HG03565 (cell line): Measurements from ENCODE around the gene ZDHHC14.
A peak's percentile ranks its signal among the peaks of the same experiment; 100 is the strongest.
"Not testable (repeated sequence)": the region's sequence is repeated elsewhere in the genome, so short reads cannot be mapped to it uniquely, and the experiment has no call there.

ENCODE experiments used
- ATAC-seq: cut with Tn5 transposase; IDR thresholded peaks from one replicate; pipeline ENCODE4 v1.9.1; 2021; ENCODE audit warnings: mild to moderate bottlenecking, moderate library complexity; ENCODE audit not compliant: unreplicated experiment

Gene ZDHHC14

GRCh38 chr6:157586476-157587126 is 205.6 kb downstream of the ZDHHC14 start:
- no peak for ATAC-seq

DNA sequence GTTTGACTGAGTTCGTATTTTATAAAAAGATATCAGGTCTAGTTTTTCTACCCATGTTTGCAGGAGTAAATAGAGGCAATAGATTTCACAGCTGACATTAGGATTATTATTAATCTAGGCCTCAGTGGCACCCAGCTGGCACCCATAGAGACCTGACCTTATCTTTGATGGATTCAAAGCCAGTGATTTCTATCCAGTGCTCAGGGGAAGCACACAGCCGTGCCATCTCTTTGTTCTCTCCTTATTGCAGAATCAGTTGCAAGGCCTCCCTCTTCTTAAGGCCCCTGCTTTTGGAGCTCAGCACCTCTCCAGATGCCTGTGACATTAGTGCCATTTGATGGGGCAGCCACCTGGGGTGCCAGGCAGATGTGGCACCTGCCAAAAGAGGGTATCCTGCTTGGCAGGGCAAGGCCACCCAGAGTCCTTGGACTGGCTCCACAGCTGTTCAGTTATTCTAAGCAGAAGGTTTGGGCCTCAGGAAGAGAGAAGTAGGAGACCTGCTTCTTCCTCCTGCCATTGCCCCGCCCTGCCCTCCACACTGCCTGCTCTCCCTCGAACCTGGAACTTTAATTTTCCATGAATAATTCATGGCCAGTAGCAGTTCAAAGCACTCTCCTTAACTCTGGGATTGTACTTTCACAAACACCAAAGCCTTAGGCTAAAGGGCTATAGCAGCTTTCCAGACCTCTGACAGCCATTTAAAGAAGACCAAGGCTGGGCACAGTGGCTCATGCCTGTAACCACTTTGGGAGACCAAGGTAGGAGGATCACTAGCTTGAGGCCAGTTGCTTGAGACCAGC is 206.3 kb downstream of the ZDHHC14 start:
- ATAC-seq: no peak

- ATAC-seq: not testable (repeated sequence)
These were observed 209.7 kb downstream of the ZDHHC14 start for GRCh38 chr6:157590654-157591053.

DNA sequence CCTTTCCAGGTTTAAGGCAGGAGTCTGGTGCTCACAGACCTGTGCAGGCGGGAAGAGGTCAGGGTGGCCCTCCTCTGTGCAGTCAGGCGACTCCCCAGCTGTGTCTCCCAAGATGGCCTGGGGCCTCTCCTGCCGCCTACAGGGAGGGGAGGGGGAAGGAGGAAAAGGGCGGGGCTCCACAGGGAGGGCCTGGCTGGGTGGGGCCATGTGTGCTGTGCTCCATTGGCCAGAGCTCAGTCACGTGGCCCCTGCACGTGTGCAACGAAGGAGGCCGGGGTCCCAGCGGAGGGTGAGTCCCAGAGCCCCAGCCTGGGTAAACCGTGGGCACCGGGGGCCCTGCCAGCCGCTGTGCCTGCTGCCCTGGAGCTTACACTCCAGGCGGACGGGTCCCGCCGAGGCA is 211.6 kb downstream of the ZDHHC14 start:
- ATAC-seq: no peak

DNA sequence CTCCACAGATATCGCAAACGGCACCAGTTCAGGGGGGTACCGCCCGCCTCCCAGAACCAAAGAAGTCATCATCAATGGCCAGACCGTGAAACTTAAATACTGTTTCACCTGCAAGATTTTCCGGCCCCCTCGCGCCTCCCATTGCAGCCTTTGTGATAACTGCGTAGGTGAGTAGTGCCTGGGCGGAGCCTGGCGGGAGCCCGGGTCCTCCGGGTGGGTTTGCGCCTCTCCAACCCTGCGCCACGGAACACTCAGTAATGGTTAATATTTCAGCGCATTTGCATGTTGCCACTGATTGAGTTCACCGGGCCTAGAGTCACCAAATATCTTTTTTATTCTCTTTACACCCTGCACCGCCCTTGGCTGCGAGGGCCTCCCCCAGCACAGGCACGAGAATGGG is 212.0 kb downstream of the ZDHHC14 start:
- ATAC-seq: no peak

DNA sequence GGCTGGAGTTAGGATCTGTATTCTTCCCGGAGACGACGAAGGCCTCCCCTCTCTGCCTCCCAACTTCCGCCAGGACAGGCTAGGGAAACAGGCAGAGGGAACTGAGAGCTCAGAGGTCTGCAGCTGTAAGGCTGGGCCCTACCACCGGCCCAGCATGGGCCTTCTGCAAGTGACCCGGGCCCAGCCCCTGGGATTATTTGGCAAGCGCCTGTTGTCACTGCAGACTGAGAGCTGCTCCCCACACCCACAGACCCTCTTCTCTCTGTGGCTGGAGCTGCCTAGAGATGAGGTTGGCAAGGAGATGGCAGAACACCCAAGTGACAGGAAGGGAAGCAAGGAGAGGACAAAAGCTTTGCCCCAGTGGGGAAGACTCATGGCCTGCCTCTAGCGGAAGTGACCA is 212.6 kb downstream of the ZDHHC14 start:
- no peak for ATAC-seq

GRCh38 chr6:157594292-157594691 is 213.3 kb downstream of the ZDHHC14 start:
- no peak for ATAC-seq

- ATAC-seq: no peak
These were observed 214.8 kb downstream of the ZDHHC14 start for GRCh38 chr6:157595768-157596167.

DNA sequence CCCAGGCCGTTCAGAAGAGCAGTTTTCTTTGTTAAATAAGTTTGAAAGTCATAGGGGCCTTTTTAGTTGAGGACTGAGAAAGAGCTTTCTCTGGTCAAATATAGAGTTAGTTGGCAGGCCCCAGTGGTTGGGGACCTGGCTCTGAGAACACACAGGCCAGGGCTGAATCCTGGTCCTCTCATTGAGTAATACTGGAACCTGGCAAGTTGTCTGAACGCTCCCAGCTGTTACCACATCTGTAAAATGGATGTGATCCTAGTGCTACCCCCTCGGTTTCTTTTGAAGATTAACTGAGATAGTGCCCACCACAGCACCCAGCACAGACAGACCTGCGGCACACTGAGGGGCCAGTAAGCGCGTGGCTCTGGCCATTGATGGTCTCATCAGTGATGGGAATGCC is 215.5 kb downstream of the ZDHHC14 start:
- no peak for ATAC-seq

DNA sequence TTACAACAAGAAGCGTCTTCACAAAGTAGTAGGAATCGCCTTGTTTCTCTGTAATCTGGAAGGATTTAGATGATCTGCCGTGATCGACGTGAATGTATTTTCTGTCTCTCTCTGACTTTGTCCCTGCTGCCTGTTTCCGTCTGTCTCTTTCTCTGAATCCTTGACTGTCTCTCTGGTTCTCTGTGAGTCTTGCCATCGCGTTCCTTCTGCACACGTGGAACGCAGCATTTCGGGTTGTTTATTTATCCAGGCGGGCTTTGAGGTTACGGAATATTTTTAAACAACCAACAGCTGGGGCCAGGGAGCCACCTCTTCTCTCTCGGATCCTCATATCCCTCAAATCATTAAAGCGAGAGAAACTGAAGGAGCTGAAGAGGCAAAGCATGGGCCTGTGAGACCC is 215.9 kb downstream of the ZDHHC14 start:
- ATAC-seq: no peak

DNA sequence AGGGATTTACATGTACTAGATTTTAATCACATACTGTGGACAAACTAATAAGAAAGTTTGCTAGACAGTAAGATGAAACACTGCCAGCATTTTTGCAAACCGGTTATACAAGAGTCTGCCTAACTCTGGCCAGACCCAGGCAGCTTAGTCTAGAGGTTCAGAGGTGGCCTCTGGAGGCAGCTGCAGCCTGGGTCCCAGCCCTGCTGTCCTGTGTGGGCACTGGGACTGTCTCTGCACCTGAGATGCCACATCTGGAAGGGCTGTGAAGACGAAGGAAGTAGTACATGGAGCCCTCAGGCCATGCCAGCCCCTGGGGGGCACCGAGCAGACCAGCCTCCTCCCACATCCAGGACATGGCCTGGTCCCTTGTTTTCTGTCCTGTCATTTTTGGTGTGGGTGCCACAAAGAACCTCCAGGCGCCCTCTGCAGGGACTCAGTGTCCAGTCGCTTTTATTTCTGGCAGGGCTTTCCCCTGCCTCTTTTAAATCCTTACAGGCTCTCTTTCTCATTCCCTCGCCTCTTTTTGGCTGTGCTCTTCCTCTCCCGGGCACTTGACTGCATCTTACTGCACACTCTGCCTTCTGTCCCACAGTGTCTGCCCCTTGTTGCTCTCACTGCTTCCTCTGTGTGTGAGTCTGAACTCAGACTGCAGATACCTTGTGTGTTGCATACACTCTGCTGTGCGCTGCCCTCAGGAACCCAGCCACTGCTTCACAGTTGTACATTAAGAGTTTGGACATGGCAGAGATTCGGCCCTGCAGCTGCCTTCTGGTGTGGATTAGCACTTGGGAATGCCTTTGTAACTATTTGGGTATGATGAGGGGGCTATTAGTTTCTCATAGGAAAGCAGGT is 216.7 kb downstream of the ZDHHC14 start:
- no peak for ATAC-seq

- ATAC-seq: no peak
These were observed 218.2 kb downstream of the ZDHHC14 start for GRCh38 chr6:157599191-157599590.

GRCh38 chr6:157600807-157601206 is 219.8 kb downstream of the ZDHHC14 start:
- no peak for ATAC-seq

DNA sequence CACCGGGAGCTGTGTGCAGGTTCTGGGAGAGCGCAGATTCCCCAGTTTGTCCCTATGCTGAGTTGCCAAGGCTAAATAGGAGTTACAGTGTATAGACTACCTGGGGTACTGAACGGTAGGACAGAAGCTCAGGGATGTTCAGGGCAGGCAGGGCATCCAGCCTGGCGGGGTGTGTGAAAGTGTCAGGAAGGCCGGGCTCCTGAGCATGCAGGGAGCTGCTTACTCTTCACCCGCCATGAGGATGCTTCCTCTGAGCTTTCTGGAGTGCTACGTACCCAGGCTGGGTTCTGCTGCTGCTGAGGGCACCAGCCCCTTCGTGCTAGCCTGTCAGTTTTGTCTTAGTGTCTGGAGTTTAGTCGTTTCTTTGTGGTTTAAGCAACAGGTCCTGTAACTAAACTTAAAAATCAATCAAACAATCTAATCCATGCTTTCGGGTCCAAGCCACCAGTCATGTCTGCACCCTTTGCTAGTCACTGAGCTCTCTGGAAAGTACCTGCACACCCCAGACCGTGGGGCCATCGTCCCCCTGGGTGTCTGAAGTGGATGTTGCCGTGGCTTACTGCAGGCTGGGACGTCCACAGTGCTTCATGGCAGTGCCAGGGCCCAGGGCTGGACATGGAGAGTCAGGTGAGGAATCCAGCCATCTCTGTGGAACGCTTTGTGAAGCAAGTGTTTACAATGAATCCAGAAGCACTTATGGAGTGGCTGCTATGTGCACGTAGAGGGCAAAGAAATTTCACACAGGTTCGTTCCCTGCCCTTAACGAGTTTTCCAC is 221.7 kb downstream of the ZDHHC14 start:
- ATAC-seq: no peak

DNA sequence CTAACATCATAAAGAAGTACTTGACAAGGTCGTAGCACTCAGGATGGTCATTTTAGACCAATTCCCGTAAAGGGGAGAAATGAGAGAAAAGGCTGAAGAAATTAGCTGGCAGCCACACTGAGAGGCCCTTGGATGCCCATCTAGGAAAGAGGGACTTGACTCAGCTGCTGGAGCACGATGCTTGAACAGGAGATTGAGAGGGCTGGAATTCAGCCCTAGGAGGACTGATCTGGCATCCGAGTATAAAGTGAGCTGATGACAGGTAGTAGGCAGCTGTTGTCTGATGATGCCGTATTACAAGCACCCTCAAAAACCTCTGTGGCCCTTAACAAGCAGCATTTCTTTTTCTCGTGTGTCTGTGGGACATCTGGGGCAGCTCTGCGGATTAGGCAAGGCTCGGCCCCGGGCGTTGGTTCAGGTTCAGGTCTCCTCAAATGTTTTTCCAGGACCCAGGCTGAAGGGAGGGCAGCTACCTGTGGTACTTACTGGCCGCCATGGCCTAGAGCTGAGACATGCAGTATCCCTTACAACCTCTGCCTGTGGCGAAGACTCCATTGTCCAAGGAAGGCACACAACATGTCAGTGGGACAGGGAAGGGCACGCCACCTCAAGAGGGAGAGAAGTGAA is 222.4 kb downstream of the ZDHHC14 start:
- ATAC-seq: no peak

DNA sequence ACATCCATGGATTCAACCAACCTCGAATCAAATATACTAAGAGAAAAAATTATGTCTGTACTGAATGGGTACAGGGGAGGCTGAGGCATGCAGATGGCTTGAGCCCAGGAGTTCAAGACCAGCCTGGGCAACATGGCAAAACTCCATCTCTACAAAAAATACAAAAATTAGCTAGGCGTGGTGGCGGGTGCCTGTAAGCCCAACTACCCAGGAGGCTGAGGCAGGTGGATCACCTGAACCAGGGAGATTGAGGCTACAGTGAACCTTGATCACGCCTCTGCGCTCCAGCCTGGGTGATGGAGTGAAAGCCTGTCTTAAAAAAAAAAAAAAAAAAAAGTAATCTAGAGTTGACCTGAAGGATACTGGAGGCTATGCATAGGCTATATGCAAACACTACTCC is 223.0 kb downstream of the ZDHHC14 start:
- no peak for ATAC-seq

- no peak for ATAC-seq
These were observed 223.8 kb downstream of the ZDHHC14 start for GRCh38 chr6:157604816-157605215.

GRCh38 chr6:157605484-157605883 is 224.5 kb downstream of the ZDHHC14 start:
- no peak for ATAC-seq

GRCh38 chr6:157606516-157606915 is 225.5 kb downstream of the ZDHHC14 start:
- ATAC-seq: no peak

DNA sequence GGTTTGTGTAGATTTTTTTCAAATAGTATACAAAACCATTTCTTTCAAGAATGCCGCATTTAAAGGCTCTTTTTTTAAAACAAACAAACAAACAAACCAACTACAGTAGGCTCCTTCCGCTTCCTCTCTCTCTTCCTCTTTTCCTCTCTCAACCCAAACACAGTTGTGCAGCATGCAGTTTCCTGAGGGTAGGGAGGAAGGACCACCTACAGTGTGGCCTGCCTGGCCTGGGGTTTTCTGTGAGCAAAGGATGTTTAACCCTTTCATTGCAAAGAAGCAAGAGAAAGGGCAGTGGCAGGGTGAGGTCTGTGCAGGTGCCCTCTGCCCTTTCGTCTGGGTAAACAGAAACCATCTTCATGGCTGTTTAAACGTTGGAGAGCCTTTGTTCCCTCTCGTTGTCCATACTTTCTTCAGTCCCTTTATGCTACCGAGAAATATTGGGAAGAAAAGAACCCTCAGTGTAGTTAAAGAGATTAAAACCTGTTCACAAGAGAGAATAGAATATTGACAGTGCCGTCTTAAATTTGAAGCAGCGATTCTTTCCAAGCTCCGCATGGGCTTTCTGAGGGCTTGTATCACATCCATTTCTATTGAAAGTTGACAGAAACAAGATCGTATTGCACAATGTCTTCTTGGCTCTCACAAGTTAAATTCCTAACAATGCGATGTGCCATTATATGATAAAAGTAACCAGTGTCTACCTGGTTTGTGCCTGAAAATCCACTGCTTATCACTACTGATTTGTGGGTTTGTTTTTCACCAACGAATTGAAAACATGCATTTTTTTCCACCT is 226.5 kb downstream of the ZDHHC14 start:
- peak; percentile 46 for ATAC-seq
